Panc1 (cell line): ENCODE data around the gene CASP5. TPM values are rescaled to one million over a fixed set of nuclear protein-coding genes. Genes with fewer than 3 reads are reported as not detected.

Source experiments
- ATAC-seq: fragments of 200-7000 bp; cut with Tn5 transposase; 2 replicates; pipeline ENCODE4 v1.9.1; 2020; ENCODE audit warnings: mild to moderate bottlenecking, moderate library complexity
- BruUV-seq: library from RNA; stranded (reverse); fragments of 400-500 nt; replicated peaks from 2 replicates; lab custom pipeline; 2021; lab: Mats Ljungman, UMichigan
- CTCF ChIA-PET: fragments of 300-600 bp; sonication (Branson Sonifier 250); formaldehyde crosslinking; loops from one replicate; lab custom pipeline; 2022; ENCODE audit warnings: antibody characterized with exemption; lab: Charles Lee
- POLR2A ChIA-PET: fragments of 300-600 bp; sonication (Branson Sonifier 250); formaldehyde crosslinking; loops from one replicate; lab custom pipeline; 2022; ENCODE audit warnings: antibody characterized with exemption; lab: Charles Lee
- DNase-seq: peaks from one replicate; pipeline ENCODE4 v3.0.0-alpha.2; 2010; ENCODE audit warnings: low read depth, low spot score
- H3K27ac ChIP-seq: 2 replicates; pipeline ENCODE4 v1.5.1; 2011; ENCODE audit warnings: mild to moderate bottlenecking, low read length, inconsistent platforms
- H3K27me3 ChIP-seq: fragments of 200-500 bp; sonication (Bioruptor generic); 2 replicates; pipeline ENCODE4 v1.6.0; 2014; ENCODE audit warnings: low read length, inconsistent platforms; ENCODE audit not compliant: control insufficient read depth, insufficient read depth
- H3K36me3 ChIP-seq: fragments of 200-500 bp; sonication (Bioruptor generic); 2 replicates; pipeline ENCODE4 v1.5.1; 2014; ENCODE audit warnings: inconsistent platforms, mild to moderate bottlenecking, low read length, moderate library complexity; ENCODE audit not compliant: control insufficient read depth, insufficient read depth
- H3K4me1 ChIP-seq: 2 replicates; pipeline ENCODE4 v1.5.1; 2011; ENCODE audit warnings: inconsistent platforms, mild to moderate bottlenecking, low read length, moderate library complexity; ENCODE audit not compliant: control insufficient read depth, insufficient read depth
- H3K4me3 ChIP-seq, 2 experiments: 2 replicates each; pipeline ENCODE4 v1.5.1; 2011 to 2012; ENCODE audit warnings: low read depth in 2 of 2, low read length in 2 of 2, mild to moderate bottlenecking in 2 of 2, inconsistent platforms in 1 of 2, moderate library complexity in 1 of 2
- H3K9me3 ChIP-seq: fragments of 200-500 bp; sonication (Bioruptor generic); 2 replicates; pipeline ENCODE4 v1.5.1; 2014; ENCODE audit warnings: low read depth, mild to moderate bottlenecking, inconsistent platforms, low read length, moderate library complexity; ENCODE audit not compliant: control insufficient read depth, insufficient read depth
- POLR2AphosphoS5 ChIP-seq: IDR thresholded peaks from 2 replicates; pipeline ENCODE4 v1.6.1; 2012; ENCODE audit warnings: mild to moderate bottlenecking, low read depth, low read length, moderate library complexity
- SIN3A ChIP-seq: IDR thresholded peaks from 2 replicates; pipeline ENCODE4 v1.6.1; 2012; ENCODE audit warnings: low read depth, mild to moderate bottlenecking, low read length, moderate library complexity, borderline replicate concordance; ENCODE audit not compliant: insufficient read depth
- TCF7L2 ChIP-seq: IDR thresholded peaks from 2 replicates; pipeline ENCODE4 v1.6.1; 2011; ENCODE audit warnings: mild to moderate bottlenecking, low read depth, low read length, inconsistent platforms
- in situ Hi-C: cut with HindIII; loops from 2 replicates; pipeline ENCODE4 v1.10.0; 2016; ENCODE audit warnings: low sequenced_read_pairs, low pct_unique_long_range_greater_than_20kb
- intact Hi-C: fragments of 100-400 bp; cut with micrococcal nuclease; formaldehyde crosslinking; loops from one replicate; pipeline ENCODE4 v1.10.0; 2022; ENCODE audit not compliant: unreplicated experiment
- total RNA-seq: library from RNA; stranded (reverse); gene quantifications from one replicate; pipeline ENCODE4 v1.2.1, GENCODE V29; 2021; ENCODE audit not compliant: unreplicated experiment
- TF ChIP-seq, protein P1 (sequence below): fragments of 450-650 bp; IDR thresholded peaks from 2 replicates; pipeline ENCODE4 v1.5.1; 2017; ENCODE audit warnings: mild to moderate bottlenecking
- TF ChIP-seq, protein P2 (sequence below), 2 experiments: IDR thresholded peaks; 2 replicates each; pipeline ENCODE4 v1.6.1; 2011 to 2012; ENCODE audit warnings: low read depth in 2 of 2, control low read depth in 1 of 2, low read length in 1 of 2, mild to moderate bottlenecking in 1 of 2, moderate library complexity in 1 of 2; ENCODE audit not compliant: insufficient read depth in 1 of 2

CASP5 gene
- total RNA-seq, 1 experiment from 2014 or later, result not detected

DNA sequence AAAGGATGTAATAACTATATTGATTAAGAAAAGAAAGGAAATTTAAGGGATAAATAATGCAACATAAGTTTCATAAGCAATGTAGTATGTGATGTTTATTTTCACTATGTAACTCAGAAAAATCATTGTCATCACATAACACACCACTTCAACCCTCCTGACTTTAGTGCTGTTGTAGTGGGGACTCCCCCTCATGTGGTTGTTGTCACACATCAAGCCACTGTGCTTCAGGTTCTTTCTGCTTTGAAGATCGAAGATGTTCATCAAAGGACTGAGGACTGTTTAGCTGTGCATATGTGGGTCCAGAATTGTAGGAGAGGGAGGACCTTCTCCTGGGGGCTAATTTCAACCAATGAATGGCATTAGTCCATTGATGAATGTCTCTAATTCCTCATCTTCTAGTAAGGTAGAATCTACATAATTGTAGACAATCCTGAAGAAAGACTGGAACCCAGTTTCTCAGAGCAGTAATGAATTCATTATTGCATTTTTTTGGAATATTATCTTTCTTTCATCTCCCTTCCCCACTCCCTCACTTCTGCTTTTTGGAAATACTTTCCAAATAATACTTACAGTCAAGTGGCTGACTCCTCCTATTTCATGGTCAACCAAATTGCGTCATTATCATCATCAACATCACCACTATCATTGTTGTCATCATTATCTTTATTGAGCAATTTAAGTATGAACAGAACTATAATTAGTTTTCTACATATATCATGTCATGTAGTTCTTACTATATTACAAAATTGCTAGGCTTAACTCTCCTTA lies 31.9 kb upstream of the CASP5 start:
- intact Hi-C loops, result no loop called here
- CTCF ChIA-PET, result no interaction called here
- ATAC-seq, result no peak

DNA sequence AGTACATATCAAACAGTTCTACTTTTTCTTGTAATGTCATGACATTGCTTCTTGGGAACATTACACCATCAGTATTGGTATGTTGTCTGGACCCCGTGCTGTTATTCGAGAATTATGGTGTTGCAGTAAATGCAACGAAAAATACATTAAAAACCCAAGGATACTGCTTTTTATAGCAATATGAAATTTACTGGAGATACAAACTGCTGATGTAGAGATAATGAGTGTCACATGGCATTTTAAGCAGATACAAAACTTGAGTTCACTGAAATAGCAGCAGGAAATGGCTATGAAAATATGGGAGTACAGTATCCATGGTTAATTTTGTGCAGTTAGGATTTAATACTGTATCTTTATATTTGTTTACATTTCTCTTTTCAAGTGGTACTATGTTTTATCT lies 29.5 kb upstream of the CASP5 start:
- TF ChIP-seq, protein P1, sequence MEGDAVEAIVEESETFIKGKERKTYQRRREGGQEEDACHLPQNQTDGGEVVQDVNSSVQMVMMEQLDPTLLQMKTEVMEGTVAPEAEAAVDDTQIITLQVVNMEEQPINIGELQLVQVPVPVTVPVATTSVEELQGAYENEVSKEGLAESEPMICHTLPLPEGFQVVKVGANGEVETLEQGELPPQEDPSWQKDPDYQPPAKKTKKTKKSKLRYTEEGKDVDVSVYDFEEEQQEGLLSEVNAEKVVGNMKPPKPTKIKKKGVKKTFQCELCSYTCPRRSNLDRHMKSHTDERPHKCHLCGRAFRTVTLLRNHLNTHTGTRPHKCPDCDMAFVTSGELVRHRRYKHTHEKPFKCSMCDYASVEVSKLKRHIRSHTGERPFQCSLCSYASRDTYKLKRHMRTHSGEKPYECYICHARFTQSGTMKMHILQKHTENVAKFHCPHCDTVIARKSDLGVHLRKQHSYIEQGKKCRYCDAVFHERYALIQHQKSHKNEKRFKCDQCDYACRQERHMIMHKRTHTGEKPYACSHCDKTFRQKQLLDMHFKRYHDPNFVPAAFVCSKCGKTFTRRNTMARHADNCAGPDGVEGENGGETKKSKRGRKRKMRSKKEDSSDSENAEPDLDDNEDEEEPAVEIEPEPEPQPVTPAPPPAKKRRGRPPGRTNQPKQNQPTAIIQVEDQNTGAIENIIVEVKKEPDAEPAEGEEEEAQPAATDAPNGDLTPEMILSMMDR, result no peak
- TF ChIP-seq, protein P2, sequence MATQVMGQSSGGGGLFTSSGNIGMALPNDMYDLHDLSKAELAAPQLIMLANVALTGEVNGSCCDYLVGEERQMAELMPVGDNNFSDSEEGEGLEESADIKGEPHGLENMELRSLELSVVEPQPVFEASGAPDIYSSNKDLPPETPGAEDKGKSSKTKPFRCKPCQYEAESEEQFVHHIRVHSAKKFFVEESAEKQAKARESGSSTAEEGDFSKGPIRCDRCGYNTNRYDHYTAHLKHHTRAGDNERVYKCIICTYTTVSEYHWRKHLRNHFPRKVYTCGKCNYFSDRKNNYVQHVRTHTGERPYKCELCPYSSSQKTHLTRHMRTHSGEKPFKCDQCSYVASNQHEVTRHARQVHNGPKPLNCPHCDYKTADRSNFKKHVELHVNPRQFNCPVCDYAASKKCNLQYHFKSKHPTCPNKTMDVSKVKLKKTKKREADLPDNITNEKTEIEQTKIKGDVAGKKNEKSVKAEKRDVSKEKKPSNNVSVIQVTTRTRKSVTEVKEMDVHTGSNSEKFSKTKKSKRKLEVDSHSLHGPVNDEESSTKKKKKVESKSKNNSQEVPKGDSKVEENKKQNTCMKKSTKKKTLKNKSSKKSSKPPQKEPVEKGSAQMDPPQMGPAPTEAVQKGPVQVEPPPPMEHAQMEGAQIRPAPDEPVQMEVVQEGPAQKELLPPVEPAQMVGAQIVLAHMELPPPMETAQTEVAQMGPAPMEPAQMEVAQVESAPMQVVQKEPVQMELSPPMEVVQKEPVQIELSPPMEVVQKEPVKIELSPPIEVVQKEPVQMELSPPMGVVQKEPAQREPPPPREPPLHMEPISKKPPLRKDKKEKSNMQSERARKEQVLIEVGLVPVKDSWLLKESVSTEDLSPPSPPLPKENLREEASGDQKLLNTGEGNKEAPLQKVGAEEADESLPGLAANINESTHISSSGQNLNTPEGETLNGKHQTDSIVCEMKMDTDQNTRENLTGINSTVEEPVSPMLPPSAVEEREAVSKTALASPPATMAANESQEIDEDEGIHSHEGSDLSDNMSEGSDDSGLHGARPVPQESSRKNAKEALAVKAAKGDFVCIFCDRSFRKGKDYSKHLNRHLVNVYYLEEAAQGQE (IDR thresholded peaks at IDR 0.05; ENCODE audit: insufficient read depth in 1 of 2, low read depth in 2 of 2, low read length in 1 of 2), result no peak
- TF ChIP-seq POLR2AphosphoS5 (no peak), TCF7L2 (no peak), SIN3A (no peak)
- in situ Hi-C loops (no loop called here), intact Hi-C loops (no loop called here)
- H3K27ac ChIP-seq, result no peak overlapping the region
- no peaks in the 10 kb centered on the region for H3K36me3 ChIP-seq
- no peak overlapping the region for H3K4me3 ChIP-seq
- ChIA-PET CTCF (no interaction called here), POLR2A (no interaction called here)
- H3K9me3 ChIP-seq, result no peaks in the 10 kb centered on the region
- ATAC-seq, result no peak
- DNase-seq, result no peak
- no TSS peak for BruUV-seq
- peaks cover 1% of the 10 kb centered on the region; the same call in 1 of the 2 replicates for H3K4me1 ChIP-seq
- H3K27me3 ChIP-seq, result no peaks in the 10 kb centered on the region

More for the DNA sequence above, 31.9 kb upstream of the CASP5 start:
- in situ Hi-C loops, result no loop called here
- Histone ChIP-seq H3K36me3 (no peaks in the 10 kb centered on the region), H3K9me3 (no peaks in the 10 kb centered on the region), H3K4me1 (no peaks in the 10 kb centered on the region), H3K27me3 (no peaks in the 10 kb centered on the region), H3K27ac (no peak overlapping the region), H3K4me3 (no peak overlapping the region)
- no peak for DNase-seq
- TF ChIP-seq SIN3A (no peak), POLR2AphosphoS5 (no peak), TCF7L2 (no peak)
- TF ChIP-seq, protein P1, result no peak
- TF ChIP-seq, protein P2 (IDR thresholded peaks at IDR 0.05; ENCODE audit: insufficient read depth in 1 of 2, low read depth in 2 of 2, low read length in 1 of 2), result no peak
- POLR2A ChIA-PET, result no interaction called here
- BruUV-seq, result no TSS peak
